Suppressor macrophage treated with lipopolysaccharide for 1 hour (primary cell): ENCODE measurements around the gene ATG5.

Experiments used
- DNase-seq, 3 donors: peaks; one replicate each; pipeline ENCODE4 v3.0.0-alpha.2; 2020 to 2022

ATG5 gene

DNA sequence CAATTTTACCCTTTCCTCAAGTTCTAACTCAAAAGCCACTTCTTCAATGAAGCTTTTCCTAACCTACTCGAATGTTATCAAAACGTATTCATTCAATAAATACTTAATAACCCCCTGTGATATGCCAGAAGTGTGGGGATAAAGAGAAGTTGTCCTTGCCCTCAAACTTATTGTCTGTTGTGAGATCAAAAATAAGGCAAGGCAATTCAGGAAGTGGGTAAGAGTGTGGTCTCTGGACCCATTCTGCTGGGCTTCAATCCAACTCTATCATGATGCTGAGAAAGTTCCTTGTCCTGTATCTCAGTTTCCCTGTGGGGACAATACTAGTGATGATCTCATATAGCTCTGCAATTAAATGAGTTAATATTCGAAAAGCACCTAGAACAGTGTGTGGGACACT is 146.7 kb downstream of the ATG5 start:
- no peak for DNase-seq

DNA sequence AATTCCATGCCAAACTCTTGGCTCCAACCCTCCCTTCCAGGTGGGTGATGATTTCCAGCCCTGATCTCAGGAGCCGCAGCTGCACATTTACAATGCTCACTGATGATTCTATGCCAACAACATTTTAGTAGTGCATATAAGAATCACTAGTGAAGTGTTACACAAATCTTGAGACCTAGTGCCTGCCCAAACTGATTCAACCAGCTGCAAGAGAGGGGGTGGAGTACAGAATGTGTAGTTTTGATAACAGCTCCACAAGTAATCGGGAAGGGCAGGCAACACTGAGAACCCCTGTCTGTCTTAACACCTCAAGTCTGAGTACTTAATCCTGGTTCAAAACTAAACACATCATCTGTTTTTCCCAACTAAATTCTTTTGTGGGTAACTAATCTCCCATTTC is 147.8 kb downstream of the ATG5 start:
- DNase-seq, result no peak

DNA sequence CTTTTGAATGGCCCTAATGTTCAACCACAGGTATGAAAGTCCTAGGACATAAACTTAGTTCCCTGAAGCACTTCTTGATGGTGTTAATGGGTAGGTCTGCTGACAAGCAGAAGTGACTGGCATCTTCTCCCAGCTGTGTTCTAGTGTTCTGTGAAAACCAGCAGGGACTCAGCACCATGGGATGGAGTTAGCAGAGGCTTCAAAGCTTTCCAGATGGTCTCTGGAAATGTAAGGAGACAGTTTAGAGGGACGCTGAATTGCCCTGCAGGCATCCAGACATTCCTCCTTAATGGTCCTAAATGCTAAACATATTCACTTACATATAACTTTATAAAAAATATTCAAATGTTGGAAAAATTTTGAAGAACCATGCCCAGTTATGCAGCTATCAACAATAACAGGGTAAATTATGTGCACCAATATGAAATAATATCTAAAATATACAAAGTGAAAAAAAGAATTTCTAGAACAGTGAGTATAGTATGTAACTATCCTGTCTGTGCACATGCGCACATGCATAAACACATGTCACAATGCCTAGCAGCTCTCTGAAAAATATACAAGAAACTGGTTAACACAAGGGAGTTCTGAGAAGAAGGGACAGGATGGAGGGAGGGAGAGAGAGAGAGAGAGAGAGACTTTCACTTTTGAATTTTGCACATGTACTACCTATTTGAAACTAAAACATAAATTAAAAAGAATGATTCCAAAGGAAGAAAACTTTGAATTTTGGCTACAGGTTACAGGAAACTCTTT is 152.3 kb downstream of the ATG5 start:
- no peak for DNase-seq

DNA sequence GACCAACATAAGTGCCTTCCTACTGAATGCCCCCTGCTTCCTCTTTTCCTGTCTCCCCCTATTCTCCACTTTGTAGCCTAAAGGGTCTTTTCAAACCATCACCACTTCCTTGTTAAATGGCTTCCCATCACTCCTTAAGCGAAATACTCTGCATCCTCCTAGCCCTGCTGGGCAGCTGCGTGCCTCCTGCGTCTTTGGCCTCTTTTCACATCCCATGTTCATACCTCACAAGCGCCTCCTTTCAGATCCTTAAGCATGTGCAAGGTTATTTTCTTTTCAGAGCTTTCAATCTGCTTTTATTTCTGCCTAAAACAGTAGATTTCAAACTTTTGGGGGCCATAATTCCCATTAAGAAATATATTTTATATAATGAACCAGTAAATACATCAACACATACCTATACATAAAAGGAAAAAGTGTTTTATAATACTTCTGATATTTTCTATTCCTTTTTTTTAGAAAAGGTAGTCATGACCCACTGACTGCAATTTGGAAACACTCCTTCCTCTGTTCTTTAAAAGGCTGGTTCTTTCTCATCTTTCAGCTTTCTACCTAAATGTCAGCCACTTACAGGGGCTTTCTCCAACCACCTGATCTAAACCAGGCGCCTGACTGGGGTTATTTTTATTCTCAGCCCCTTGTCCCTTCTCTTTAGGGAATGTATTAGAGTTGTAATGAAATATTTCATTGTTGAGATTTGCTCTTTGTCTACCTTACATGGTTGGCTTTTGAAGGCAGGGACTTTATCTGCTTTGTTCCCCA is 155.3 kb downstream of the ATG5 start:
- no peak for DNase-seq

DNA sequence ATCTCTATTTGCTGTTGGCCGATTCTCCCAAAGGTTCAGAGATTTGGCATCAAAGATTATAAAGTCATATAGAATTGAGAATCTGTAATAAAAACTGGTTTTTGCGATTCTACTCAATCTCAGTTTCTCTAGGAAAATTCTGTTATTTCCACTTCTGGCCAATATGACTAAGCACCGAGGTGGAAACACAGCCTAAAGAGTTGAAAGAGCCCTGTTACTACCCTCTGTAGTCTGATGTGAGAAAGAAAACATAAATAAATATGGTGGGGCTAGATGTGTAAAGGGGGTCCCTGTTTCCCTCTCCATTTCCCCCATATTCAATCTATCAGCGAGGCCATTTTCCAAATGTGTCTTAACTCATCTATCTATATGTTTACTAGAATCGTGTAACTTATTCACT is 156.0 kb downstream of the ATG5 start:
- DNase-seq, result no peak

DNA sequence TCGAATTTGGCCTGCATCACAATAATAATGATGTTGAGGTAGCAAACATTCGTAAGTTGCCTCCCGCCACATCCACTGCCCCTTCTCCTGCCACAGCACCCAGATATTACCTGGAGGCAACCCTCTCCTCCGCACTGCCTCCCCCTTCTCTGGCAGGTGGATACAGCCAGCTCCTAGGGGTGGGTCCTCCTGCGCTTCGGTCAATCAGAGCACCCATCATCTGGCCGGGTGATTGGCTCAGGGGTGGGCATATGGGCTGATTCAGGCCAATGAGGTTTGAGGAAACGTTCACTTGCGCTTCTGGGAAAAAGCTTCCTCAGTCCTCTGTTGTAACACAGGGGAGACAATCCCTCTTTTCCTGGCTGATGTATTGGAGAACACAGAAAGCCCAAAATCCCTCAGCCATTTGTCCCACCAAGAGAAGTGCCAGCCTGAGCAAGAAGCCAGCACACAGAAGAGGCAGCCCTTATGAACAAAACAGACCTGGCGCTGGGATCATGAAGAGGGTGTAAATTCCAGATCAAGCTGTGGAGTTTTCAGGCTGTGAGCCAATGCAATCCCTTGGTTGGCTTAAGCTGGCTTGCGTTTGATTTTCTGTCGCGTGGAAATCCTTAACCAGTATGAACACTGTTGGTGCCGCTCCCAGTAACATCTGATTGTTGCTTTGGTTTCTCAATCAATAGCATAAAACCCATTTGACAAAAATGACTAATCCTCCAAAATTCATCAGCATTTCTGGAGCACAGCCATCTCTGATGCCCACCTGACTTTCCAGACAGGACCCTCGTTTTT is 157.3 kb downstream of the ATG5 start:
- no peak for DNase-seq

DNA sequence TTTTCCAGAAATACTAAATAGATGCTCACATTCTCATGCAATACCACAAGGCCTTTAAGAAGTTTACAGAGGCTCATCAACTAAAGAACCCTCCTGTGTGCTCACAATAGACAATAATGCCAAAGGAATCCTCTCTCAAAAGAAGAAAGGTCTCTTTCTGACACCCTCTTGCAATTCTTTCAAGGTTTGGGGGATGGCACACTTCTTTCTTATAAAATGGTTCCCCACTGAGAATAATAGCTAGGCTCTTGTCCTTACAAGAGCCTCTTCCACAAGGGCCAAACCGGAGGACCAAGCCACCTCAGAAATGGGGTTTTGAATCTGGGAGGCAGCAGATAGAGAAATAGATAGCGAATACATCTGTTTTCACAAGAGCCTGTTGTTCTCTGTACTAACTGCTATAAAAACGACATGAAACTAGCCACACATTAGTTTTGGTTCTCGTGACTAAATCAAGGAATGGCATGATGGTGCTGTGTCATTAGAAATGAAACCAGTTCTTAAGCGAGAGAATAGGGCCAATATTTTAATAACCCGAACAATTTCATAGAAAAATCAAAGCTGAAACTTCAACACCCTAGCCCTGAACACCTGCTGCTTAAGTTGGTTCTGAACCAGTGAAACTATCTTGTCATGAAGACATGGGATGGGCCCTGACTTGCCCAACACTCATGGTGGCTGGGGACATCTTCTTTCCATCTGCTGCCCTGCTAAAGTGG is 158.3 kb downstream of the ATG5 start:
- no peak for DNase-seq

DNA sequence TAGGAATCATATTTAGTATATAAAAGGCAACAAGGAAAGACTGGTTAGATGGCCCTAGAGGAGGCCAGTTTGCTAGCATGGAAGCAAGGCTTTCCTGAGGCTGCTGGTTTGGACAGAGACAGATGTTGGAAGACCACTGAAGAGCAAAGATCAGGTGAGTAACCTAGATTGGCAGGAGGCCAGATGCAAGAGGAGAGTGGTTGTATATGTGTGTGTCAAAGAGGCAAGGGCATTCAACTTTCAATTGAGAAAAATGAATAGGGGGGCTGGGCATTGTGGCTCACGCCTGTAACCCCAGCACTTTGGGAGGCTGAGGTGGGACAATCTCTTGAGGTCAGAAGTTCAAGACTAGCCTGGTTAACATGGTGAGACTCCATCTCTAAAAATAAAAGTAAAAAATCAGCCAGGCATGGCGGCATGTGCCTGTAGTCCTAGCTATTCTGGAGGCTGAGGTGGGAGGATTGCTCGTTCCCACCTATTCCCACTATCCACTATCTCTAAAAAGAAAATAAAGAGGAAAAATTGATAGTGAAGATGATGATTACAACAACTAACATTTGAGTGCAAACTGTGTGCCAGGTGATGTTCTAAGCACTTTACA is 159.6 kb downstream of the ATG5 start:
- DNase-seq, result no peak

DNA sequence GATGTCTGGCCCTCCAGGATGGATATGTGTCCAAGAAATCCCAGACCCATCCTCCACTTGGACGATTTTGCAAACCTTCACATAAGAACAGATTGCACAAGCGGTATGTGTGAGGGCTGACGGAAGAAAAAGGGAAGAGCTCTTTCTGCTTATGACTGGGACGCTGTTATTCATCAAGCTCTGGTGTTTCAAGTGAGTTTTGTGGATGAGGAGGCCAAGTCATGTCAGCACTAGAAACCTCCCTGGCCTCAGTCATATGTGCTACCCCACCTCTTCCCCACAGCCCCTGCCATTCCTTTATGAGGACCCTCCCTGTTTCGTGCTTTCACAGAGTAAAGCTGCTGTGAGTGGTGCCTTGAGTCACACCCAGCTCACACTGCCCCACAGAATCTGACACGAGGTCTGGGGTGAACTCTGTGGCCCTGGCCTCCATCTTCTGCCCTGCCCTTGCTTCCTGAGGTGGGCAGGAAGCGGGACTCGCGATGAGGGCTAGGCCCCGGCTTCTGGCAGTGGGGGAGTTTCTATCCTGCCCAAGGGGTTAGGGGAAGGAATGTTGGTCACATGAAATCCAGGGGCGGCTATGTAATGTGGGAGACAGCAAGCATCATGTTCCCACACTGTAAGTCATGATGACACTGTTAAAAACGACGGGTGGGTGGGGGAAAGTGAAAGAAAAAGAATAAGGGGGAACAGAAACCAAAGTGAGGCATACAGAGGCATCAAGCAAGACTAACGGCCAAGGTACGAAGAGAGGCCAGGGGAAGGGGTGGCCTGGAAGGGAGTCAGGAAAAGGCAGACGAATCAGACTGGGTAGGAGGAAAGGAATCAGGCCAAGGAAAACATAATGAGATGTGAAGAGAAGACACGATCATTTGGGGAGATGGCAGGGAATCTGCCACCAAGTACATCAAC is 161.3 kb downstream of the ATG5 start:
- DNase-seq, result peak; percentile 93 to 98 (median 96)

DNA sequence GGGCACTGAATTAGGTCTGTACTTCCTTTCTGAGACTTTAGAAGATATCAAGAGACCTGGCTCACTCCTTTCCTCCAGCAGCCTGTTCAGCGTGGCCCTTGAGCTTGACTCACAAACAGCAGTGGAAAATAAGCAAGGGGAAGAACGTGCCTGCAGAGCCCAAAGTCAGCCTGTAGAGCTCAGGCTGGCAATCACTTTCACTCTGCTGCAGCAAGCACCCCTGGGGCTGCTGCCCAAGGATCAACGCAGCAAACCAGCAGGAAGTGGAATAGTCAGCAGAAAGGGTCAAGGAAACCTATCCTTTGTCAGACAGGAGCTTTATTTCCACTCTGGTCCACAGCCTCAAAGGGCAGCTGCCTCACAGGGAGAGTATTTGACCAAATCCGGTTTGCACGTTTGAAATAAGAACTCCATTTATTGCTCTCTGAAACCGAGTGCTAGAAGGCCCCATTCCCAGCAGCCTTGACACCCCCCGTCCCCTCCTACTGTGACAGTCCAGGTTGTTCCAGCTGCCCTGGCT is 162.1 kb downstream of the ATG5 start:
- peak; percentile 77 to 83 (median 82) for DNase-seq

DNA sequence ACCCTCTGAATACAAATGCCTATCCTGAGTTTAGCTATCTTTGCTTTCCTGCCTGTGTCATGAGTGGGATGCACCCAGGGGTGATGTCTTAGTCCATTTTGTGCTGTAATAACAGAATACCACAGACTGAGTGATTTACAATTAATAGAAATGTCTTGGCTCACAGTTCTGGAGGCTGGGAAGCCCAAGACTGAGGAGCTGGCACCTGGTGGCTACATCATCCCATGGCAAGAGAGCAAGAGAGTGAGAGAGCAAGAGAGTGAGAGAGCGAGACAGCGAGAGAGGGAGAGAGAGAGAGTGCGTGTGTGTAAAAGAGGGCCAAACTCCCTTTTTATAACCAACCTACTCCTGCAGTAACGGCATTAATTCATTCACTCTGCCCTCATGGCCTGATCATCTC is 162.6 kb downstream of the ATG5 start:
- peak; percentile 22 to 53 (median 33) for DNase-seq

DNA sequence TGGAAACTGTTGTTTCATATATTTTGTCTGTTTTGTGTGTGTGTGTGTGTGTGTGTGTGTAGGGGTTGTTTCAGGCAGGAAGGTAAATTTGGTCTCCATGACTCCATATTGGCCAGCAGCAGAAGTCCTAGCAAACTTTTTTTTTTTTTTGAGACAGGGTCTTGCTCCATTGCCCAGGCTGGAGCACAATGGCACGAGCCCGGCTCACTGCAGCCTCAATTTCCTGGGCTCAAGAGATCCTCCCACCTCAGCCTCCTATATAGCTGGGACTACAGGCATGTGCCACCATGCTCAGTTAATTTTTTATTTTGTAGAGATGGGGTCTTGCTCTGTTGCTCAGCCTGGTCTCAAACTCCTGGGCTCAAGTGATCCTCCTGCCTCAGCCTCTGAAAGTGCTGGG is 163.7 kb downstream of the ATG5 start:
- DNase-seq, result no peak

DNA sequence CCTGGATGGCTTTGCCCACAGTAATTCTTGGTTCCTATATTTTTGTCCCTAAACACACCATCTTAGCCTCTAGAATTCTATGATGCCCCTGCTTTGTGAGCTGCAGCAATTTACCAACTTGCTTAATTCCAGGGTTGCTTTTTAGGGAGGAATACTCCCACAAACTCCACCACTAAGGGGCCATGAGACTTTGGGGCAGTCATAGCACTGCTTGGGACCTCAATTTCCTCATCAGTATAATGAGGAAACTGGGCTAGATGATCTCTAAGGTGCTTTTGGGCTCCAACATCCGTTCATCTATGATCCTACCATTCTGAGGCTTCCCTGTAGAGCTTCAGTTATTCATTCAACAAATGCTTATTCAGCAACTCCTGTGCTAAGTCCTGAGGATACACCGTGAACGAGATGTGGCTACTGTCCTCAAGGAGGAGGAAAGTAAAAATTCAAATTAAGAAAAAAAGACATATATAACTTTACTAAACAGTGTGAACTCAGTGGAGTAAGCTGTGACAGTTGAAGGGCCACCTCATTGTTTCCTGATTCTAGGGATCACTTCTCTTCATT is 164.2 kb downstream of the ATG5 start:
- peak; percentile 53 to 54 (median 53) for DNase-seq

DNA sequence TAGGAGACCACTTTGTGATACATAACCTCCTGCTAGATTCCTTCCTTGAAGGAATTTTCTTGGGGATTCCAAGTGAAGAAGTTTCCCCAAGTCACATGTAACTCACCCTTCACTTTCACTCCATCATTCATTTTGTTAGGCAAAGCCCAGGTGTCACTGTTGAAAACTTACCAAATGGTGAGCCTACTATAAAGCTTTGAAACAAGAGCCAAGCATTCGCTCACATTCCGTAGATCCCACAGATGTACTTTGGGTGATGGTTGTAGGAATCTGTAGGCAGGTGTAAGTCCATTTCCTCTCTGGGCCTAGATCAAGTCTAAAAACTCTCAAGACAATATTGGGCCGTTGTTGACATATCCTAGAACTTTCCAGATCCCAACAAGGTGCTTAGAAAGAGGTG is 165.4 kb downstream of the ATG5 start:
- no peak for DNase-seq

DNA sequence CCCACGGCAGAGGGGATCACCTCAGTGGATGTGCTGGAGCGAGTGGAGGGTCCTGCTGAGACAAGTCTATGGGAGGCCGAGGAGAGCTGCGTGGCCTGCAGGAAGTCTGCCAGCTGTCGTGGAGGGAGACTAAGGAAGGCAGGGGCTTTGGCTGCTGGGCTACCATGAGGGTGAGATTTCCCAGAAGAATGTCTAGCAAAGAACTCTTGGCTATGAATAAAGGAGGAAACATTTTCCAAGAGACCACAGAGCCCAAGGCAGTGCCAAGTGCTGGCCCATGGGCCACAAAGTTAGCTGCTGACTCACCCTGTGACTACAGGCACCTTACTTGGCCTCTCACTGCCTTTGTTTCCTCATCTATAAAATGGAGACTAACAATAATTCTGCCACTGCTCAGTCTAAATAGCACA is 166.0 kb downstream of the ATG5 start:
- DNase-seq, result peak; percentile 32 to 48 (median 34)

DNA sequence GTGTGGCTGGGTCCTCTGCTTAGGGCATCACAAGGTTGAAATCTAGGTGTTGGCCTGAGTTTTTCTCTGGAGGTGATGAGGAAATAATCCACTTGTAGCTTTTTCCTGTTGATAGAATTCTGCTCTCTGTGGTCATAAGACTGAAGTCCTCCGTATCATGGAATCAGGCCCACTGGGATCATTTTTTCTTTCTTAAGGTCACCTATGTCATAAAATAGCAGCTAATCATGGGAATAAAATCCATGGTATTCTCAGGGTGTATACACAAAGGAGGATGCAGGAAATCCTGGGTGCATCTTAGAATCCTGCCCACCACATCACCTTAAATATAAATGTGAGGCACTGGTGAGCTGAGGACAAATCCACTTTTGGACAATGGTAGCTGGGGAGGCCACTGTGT is 166.7 kb downstream of the ATG5 start:
- DNase-seq, result no peak

DNA sequence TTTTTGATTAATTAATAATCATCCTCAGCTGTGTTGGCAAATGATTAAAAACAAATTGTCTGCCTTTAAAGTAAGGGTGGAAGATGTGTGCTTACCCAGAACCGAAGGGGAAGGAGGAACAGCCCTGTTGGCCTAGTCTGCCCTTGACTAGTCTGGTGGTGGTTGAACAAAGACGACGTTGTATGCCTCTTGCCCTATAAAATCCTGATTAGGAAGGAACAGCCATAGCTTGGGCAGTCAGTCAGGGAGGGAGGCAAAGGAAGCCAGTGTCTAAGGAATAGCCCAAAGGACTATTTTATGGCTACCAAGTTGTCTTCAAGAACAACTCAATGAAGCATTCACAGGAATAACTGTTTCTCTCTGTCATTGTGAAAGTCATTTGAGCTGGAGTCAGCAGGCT is 168.7 kb downstream of the ATG5 start:
- DNase-seq, result no peak

DNA sequence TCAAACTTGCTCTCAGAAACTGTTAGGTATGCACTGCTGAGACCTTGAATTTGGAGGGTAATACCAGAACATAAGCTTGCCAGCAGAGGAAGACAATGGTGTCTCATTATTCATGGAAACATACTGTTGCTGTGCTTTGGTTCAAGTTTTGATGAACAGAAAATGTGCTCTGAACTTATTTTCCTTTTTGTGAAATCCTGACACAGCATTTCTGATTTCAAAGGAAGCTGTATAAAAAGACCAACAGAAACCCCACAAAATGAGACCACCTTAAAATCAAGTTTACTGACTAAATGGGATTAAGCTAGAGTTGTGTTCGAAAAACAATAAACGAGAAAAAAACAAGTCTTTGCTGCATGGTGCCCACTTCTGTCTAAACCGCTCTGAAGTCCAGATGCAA is 169.1 kb downstream of the ATG5 start:
- no peak for DNase-seq

DNA sequence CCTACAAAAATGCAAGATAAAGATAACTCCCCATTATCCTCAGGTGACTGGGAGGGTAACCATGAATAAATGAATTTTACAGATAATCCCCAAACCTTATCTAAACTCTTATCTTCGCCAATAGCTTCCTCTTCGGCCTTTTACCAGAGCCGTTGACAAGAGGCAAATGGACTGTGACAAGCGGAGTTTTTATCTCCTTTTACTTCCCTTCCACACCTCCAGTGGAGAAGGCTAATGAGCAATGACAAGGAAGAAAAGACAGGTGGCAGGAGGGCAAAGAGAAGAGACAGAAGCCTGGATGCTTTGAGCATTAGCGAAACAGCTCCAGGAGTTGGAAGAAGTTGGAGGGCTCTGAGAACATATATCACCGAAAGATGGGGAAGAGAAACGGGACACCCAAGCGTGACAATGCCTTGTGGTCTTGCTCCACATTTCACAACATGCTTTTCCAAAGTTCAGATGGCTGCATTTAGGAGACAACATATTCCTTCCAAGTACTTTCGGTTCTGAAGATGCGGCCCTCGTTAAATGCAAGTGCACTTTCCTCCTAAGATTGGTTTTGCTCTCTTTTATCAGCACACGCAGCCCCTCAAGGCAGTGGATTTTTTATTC is 170.2 kb downstream of the ATG5 start:
- peak; percentile 65 to 81 (median 75) for DNase-seq

DNA sequence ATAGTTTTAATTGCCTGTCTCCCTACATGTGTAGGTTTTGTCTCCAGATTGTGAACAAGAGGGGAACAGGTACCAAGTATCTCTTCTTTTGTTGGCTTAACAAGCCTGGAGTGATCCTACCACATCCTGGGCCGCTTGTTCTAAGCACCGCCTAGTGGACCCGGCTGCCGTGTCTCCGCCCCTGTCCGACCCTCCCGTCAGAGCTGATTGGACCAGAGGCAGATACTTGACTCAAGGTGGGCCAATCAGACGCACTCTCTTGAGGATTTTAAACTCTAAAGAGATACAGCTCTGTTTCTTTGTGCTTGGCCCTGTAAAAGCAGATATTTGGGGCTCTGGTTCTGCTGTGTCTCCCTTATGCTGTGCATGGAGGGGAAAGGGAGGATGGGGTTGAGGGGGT is 171.2 kb downstream of the ATG5 start:
- no peak for DNase-seq
